Lower leg skin (tissue), 4 donors: ENCODE data around the gene CDCA8. TPM values are rescaled to one million over a fixed set of nuclear protein-coding genes. Genes with fewer than 3 reads are reported as not detected.
A peak's percentile ranks its signal among the peaks of the same experiment; 100 is the strongest.

Source experiments
- DNase-seq, 2 donors: peaks; one replicate each; pipeline ENCODE4 v3.0.0-alpha.2; 2019; ENCODE audit warnings: low spot score in 2 of 2
- H3K4me3 ChIP-seq: fragments of 200-600 bp; sonication (generic); 2 replicates; pipeline ENCODE4 v1.5.1; 2017; ENCODE audit warnings: mild to moderate bottlenecking, low read depth; ENCODE audit not compliant: poor library complexity, severe bottlenecking
- POLR2A ChIP-seq, 2 donors: fragments of 450-650 bp; IDR thresholded peaks; one replicate each; pipeline ENCODE4 v1.6.1; 2016 to 2017; ENCODE audit warnings: antibody characterized with exemption in 2 of 2, mild to moderate bottlenecking in 1 of 2, moderate library complexity in 1 of 2
- WGBS, 2 donors: methylation state at CpG; one replicate each; pipeline ENCODE4 v1.1.5; 2018; 5-methylcytosine and 5-hydroxymethylcytosine counted together
- intact Hi-C: fragments of 100-400 bp; cut with DNase I; formaldehyde crosslinking; loops from one replicate; pipeline ENCODE4 v1.15.0; 2023; ENCODE audit warnings: low total_unique reads
- total RNA-seq, 4 donors: library from RNA; depleted of rRNA; stranded (reverse); fragments of >200 nt; gene quantifications; one replicate each; pipeline ENCODE4 v1.1.0, GENCODE V29; 2016
- TF ChIP-seq, protein P1 (sequence below), 3 donors: fragments of 450-650 bp; IDR thresholded peaks; one replicate each; pipeline ENCODE4 v1.5.1; 2016; ENCODE audit warnings: antibody characterized with exemption in 3 of 3, mild to moderate bottlenecking in 3 of 3, moderate library complexity in 2 of 3

CDCA8 gene
- total RNA-seq, 4 donors from 2014 or later: 1.0 to 3.2 (median 1.8) TPM

- no peak for TF ChIP-seq POLR2A (IDR thresholded peaks at IDR 0.05)
- TF ChIP-seq, protein P1, sequence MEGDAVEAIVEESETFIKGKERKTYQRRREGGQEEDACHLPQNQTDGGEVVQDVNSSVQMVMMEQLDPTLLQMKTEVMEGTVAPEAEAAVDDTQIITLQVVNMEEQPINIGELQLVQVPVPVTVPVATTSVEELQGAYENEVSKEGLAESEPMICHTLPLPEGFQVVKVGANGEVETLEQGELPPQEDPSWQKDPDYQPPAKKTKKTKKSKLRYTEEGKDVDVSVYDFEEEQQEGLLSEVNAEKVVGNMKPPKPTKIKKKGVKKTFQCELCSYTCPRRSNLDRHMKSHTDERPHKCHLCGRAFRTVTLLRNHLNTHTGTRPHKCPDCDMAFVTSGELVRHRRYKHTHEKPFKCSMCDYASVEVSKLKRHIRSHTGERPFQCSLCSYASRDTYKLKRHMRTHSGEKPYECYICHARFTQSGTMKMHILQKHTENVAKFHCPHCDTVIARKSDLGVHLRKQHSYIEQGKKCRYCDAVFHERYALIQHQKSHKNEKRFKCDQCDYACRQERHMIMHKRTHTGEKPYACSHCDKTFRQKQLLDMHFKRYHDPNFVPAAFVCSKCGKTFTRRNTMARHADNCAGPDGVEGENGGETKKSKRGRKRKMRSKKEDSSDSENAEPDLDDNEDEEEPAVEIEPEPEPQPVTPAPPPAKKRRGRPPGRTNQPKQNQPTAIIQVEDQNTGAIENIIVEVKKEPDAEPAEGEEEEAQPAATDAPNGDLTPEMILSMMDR (IDR thresholded peaks at IDR 0.05): no peak
- 73 to 78% methylated on average over 11 of the region's 11 CpGs for WGBS, 2 donors
- no peak overlapping the region for H3K4me3 ChIP-seq
- no peak for DNase-seq
- intact Hi-C loops: no loop called here
Observed at GRCh38 chr1:37666241-37666867, 26.0 kb upstream of the CDCA8 start.

- H3K4me3 ChIP-seq: no peak overlapping the region
- intact Hi-C loops: no loop called here
- no peak for DNase-seq
- TF ChIP-seq POLR2A (IDR thresholded peaks at IDR 0.05): no peak
- TF ChIP-seq, protein P1 (IDR thresholded peaks at IDR 0.05): no peak
- WGBS, 2 donors: 46 to 58% methylated on average over 17 of the region's 17 CpGs
Observed at GRCh38 chr1:37667023-37667671, 25.2 kb upstream of the CDCA8 start.

GRCh38 chr1:37670133-37670532 is 22.2 kb upstream of the CDCA8 start:
- 66 to 75% methylated on average over 2 of the region's 2 CpGs for WGBS, 2 donors
- no peak for DNase-seq
- intact Hi-C loops: loop anchor here (10.0 kb wide), 1 partner anchor 65 kb away; no protein-coding TSS in a partner anchor
- no peak overlapping the region for H3K4me3 ChIP-seq
- TF ChIP-seq, protein P1 (IDR thresholded peaks at IDR 0.05): no peak
- no peak for TF ChIP-seq POLR2A (IDR thresholded peaks at IDR 0.05)

DNA sequence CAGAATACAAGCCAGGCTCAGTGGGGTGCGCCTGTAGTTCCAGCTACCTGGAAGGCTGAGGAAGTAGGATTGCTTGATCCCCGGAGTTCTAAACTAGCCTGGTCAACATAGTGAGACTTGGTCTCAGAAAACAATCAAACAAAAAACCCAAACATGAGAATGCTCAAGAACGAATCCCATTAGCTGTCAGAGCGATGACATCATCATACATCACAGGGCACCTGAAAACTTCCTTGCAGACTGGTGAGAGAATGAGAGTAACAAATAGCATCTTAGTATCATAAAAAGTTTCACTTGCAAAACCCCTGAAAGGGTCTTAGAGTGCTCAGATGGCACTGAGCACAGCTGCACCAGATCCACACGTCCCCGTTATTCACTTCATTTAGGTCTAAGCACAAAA is 21.1 kb upstream of the CDCA8 start:
- TF ChIP-seq POLR2A (IDR thresholded peaks at IDR 0.05): no peak
- intact Hi-C loops: loop anchor here (10.0 kb wide), 1 partner anchor 66 kb away; no protein-coding TSS in a partner anchor
- no peak for DNase-seq
- 77 to 83% methylated on average over 6 of the region's 6 CpGs for WGBS, 2 donors
- H3K4me3 ChIP-seq: no peak overlapping the region

DNA sequence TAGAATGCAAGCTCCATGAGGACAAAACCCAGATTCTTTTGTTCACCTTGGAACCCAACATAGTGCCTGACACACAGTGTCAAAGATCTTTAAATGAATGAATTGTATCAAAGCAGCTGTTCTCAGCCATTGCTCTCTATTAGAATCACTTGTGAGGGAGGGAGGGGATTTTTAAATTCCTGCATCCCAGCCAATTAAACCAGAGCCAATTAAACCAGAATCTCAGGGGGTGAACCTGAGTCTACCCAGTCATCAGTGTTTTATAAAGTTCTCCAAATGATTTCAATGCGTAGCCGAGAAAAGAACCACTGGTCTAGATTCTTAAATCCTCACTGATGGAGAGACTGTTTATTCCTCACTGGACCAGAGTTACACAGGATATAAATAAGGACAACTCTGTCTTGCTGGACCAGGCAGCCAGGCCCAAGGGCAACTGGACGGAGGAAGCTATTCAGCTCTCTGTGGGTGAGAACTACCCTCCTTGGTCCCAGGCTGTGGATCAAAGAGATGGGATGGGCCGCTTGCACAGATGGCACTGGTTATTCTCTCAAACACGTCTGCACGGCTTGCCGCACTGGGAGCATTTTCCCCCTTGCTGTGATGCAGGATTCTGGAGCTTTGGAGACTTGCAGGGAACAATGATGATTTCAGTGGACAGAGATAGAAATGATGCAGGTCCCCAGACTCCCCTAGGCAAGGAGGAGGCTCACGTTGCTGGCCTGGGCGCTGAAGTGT is 20.0 kb upstream of the CDCA8 start:
- DNase-seq: no peak
- WGBS, 2 donors: 41 to 48% methylated on average over 8 to 9 of the region's 9 CpGs
- intact Hi-C loops: loop anchor here (10.0 kb wide), 1 partner anchor 68 kb away; no protein-coding TSS in a partner anchor
- no peak overlapping the region for H3K4me3 ChIP-seq
- TF ChIP-seq, protein P1 (IDR thresholded peaks at IDR 0.05): no peak
- TF ChIP-seq POLR2A (IDR thresholded peaks at IDR 0.05): no peak

DNA sequence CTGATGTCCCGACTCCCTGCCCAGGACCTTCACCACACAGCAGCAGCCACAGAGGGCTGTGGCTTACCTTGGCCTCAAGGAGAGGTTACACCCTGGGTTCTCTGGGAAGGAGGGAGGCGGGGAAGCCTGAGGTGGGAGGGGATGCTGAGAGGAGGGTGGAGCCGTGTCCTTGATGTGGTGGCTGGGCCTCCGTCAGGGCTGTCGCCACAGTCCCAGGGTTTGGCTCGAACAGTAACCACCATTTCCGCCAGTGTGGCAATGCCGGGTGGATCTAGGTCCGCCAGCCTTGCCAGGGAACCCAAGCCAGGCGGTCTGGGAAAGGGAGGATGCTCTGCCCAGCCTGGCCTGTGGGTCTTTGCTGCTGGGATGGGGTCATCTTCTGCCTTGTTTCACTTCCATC is 18.4 kb upstream of the CDCA8 start:
- 37 to 40% methylated on average over 10 of the region's 10 CpGs for WGBS, 2 donors
- H3K4me3 ChIP-seq: no peak overlapping the region
- TF ChIP-seq, protein P1 (IDR thresholded peaks at IDR 0.05): no peak
- TF ChIP-seq POLR2A (IDR thresholded peaks at IDR 0.05): no peak
- intact Hi-C loops: loop anchor here (10.0 kb wide), 1 partner anchor 69 kb away; no protein-coding TSS in a partner anchor
- DNase-seq: peak; percentile 31 to 86
